Adrenal gland (tissue), 12 donors: ENCODE data around the gene MYADML2. TPM values are rescaled to one million over a fixed set of nuclear protein-coding genes. Genes with fewer than 3 reads are reported as not detected.
A peak's percentile ranks its signal among the peaks of the same experiment; 100 is the strongest.

Source experiments
- DNase-seq, 7 donors: peaks; one replicate each; pipeline ENCODE4 v3.0.0-alpha.2; 2019 to 2020
- H3K27ac ChIP-seq, 5 donors: fragments of 200-600 bp; sonication (generic) in 4 of 5; 1 replicate in 3 of 5; 2 replicates in 2 of 5; pipeline versions ENCODE4 v1.5.1 to v1.8.0; 2016 to 2020; ENCODE audit warnings: mild to moderate bottlenecking in 1 of 5
- H3K27me3 ChIP-seq: fragments of 200-600 bp; 2 replicates; pipeline ENCODE4 v1.8.0; 2021
- H3K36me3 ChIP-seq, 2 donors: fragments of 200-600 bp; replicated peaks in 1 of 2; 1 replicate in 1 of 2; 2 replicates in 1 of 2; pipeline versions ENCODE4 v1.5.1 to v1.8.0; 2018 to 2022
- H3K4me1 ChIP-seq, 2 donors: fragments of 200-600 bp; replicated peaks in 1 of 2; 1 replicate in 1 of 2; 2 replicates in 1 of 2; pipeline versions ENCODE4 v1.5.1 to v1.8.0; 2018 to 2021
- H3K4me3 ChIP-seq, 4 donors: fragments of 200-600 bp; sonication (generic) in 3 of 4; one replicate each; pipeline ENCODE4 v1.5.1; 2016 to 2018
- H3K9me3 ChIP-seq, 3 donors: fragments of 200-600 bp; sonication (generic) in 1 of 3; replicated peaks in 1 of 3; 1 replicate in 2 of 3; 2 replicates in 1 of 3; pipeline versions ENCODE4 v1.5.1 to v1.8.0; 2016 to 2021
- CTCF ChIP-seq, 6 experiments: fragments of 450-650 bp in 4 of 6; fragments of 200-600 bp in 2 of 6; sonication (generic) in 1 of 6; IDR thresholded peaks; 1 replicate in 5 of 6; 2 replicates in 1 of 6; pipeline versions ENCODE4 v1.5.1 to v1.8.0; 2016 to 2021; ENCODE audit warnings: antibody characterized with exemption in 6 of 6, mild to moderate bottlenecking in 2 of 6, moderate library complexity in 1 of 6
- POLR2A ChIP-seq, 2 donors: fragments of 450-650 bp; IDR thresholded peaks; one replicate each; pipeline ENCODE4 v1.6.1; 2017; ENCODE audit warnings: antibody characterized with exemption in 2 of 2, mild to moderate bottlenecking in 2 of 2, moderate library complexity in 1 of 2
- WGBS, 4 donors: extraction: QIAGEN DNeasy Blood & Tissue Kit in 2 of 4; methylation state at CpG; one replicate each; pipeline versions ENCODE4 v1.1.5 to v1.1.7; 2013 to 2017; 5-methylcytosine and 5-hydroxymethylcytosine counted together
- intact Hi-C, 2 donors: fragments of 100-400 bp; cut with DNase I; formaldehyde crosslinking; loops; one replicate each; pipeline versions ENCODE4 v1.14.1 to v1.15.0; 2022 to 2023
- polyA plus RNA-seq, 3 donors: library from polyadenylated mRNA; stranded (reverse); fragments of 200-250 nt in 2 of 3; fragments of 350-450 nt in 1 of 3; fragmentation: Illumina TruSeq in 1 of 3; extraction: RNeasy Lipid Tissue Mini Kit (QIAGEN cat#74804) in 1 of 3; gene quantifications; one replicate each; pipeline ENCODE4 v1.2.3, GENCODE V29; 2013 to 2014
- total RNA-seq, 9 donors: library from RNA; depleted of rRNA in 4 of 9; stranded (reverse); fragments of >200 nt in 4 of 9; fragments of 120-200 nt in 1 of 9; fragmentation: NEBNext Ultra II Directional in 1 of 9; extraction: Animal tissue kit (Norgen Biotek cat#: 25700) in 1 of 9; gene quantifications; one replicate each; pipeline versions ENCODE4 v1.1.0 to v1.2.4, GENCODE V29; 2013 to 2023
- donor health status: healthy with polysubstance abuse.
- donor health status: Bipolar disorder and iron deficiency.
- donor health status: DM: yes; HTN: yes; CAD: no.
- donor health status: DM: no; HTN: no; CAD: no.
- donor health status: DM: no; HTN: no; CAD: no.
- donor health status: DM: yes; HTN: yes; CAD: no.

Gene MYADML2
- total and polyA plus RNA-seq, 12 donors: not detected

- Histone ChIP-seq H3K4me3 (no peak overlapping the region), H3K4me1 (peaks cover 5 to 17% of the 10 kb centered on the region in 2 donors), H3K27ac (no peak overlapping the region), H3K36me3 (peaks cover 0 to 17% of the 10 kb centered on the region in 2 donors), H3K9me3 (no peaks in the 10 kb centered on the region), H3K27me3 (no peaks in the 10 kb centered on the region)
- no peak for TF ChIP-seq CTCF (IDR thresholded peaks at IDR 0.05)
- no peak for DNase-seq
- intact Hi-C loops: no loop called here
- WGBS, 4 donors: 84 to 93% (median 87%) methylated on average over 9 of the region's 9 CpGs
Measured at GRCh38 chr17:81980707-81981343, 33.8 kb upstream of the MYADML2 start.

- Histone ChIP-seq H3K9me3 (no peaks in the 10 kb centered on the region), H3K4me1 (peaks cover 5 to 17% of the 10 kb centered on the region in 2 donors), H3K36me3 (peaks cover 0 to 10% of the 10 kb centered on the region in 2 donors), H3K27me3 (no peaks in the 10 kb centered on the region), H3K27ac (no peak overlapping the region), H3K4me3 (no peak overlapping the region)
- intact Hi-C loops: no loop called here
- DNase-seq: no peak
- TF ChIP-seq POLR2A (IDR thresholded peaks at IDR 0.05) (no peak), CTCF (IDR thresholded peaks at IDR 0.05) (no peak)
- WGBS, 4 donors: 43 to 89% (median 63%) methylated on average over 4 of the region's 4 CpGs
Measured at GRCh38 chr17:81980122-81980521, 33.1 kb upstream of the MYADML2 start.

GRCh38 chr17:81978524-81979298 lies 31.7 kb upstream of the MYADML2 start:
- Histone ChIP-seq H3K36me3 (no peaks in the 10 kb centered on the region), H3K4me1 (peaks cover 5 to 17% of the 10 kb centered on the region in 2 donors), H3K9me3 (no peaks in the 10 kb centered on the region), H3K27ac (no peak overlapping the region), H3K4me3 (peak overlapping the region in 1 of 4 donors; percentile 99), H3K27me3 (no peaks in the 10 kb centered on the region)
- WGBS, 4 donors: 80 to 90% (median 88%) methylated on average over 22 to 27 of the region's 27 CpGs
- intact Hi-C loops: no loop called here
- DNase-seq: no peak
- no peak for TF ChIP-seq POLR2A (IDR thresholded peaks at IDR 0.05)
- no peak for TF ChIP-seq CTCF (IDR thresholded peaks at IDR 0.05)

- no peaks in the 10 kb centered on the region for H3K9me3 ChIP-seq
- DNase-seq: peak; percentile 90 to 94 (median 93)
- H3K27ac ChIP-seq: peak within 1 kb of the TSS; percentile 31 to 97 (median 86)
- H3K4me1 ChIP-seq: peaks cover 5 to 17% of the 10 kb centered on the region in 2 donors
- intact Hi-C loops: no loop called here
- peak within 1 kb of the TSS; percentile 29 to 99 (median 86) for H3K4me3 ChIP-seq
- WGBS, 4 donors: 0 to 1% (median 0%) methylated on average over 9 to 76 of the region's 76 CpGs
- no peaks in the 10 kb centered on the region for H3K27me3 ChIP-seq
- no peaks in the 10 kb centered on the region for H3K36me3 ChIP-seq
- TF ChIP-seq POLR2A (IDR thresholded peaks at IDR 0.05): peak; percentile 58 to 75
- TF ChIP-seq CTCF (IDR thresholded peaks at IDR 0.05): no peak
Measured at GRCh38 chr17:81977211-81977808, 30.3 kb upstream of the MYADML2 start, which contains the start of gene ASPSCR1. Gene ASPSCR1, plus strand, starts transcription at chr17:81977629. Its CDS starts 18 bp downstream, at chr17:81977647.
